Activated CD8-positive, alpha-beta memory T cell treated with anti-CD3 and anti-CD28 coated beads, Interleukin-2, amount 50 U/mL, for 4 hours (primary cell): ENCODE measurements around the gene CCDC148.
"Not testable (repeated sequence)": the region's sequence is repeated elsewhere in the genome, so short reads cannot be mapped to it uniquely, and the experiment has no call there.

Experiments used
- DNase-seq: peaks from one replicate; pipeline ENCODE4 v3.0.0-alpha.2; 2020

The CCDC148 gene

GRCh38 chr2:158346032-158346431 lies 110.5 kb downstream of the CCDC148 start:
- no peak for DNase-seq

GRCh38 chr2:158339513-158339912 lies 117.0 kb downstream of the CCDC148 start:
- DNase-seq: no peak

- DNase-seq: no peak
Measured at GRCh38 chr2:158337018-158337417, 119.5 kb downstream of the CCDC148 start.

GRCh38 chr2:158331799-158332198 lies 124.8 kb downstream of the CCDC148 start:
- DNase-seq: not testable (repeated sequence)

- no peak for DNase-seq
Measured at GRCh38 chr2:158325782-158326340, 130.7 kb downstream of the CCDC148 start.

- no peak for DNase-seq
Measured at GRCh38 chr2:158325031-158325781, 131.3 kb downstream of the CCDC148 start.

- DNase-seq: no peak
Measured at GRCh38 chr2:158323381-158323780, 133.2 kb downstream of the CCDC148 start.

GRCh38 chr2:158321264-158321663 lies 135.3 kb downstream of the CCDC148 start:
- no peak for DNase-seq

DNA sequence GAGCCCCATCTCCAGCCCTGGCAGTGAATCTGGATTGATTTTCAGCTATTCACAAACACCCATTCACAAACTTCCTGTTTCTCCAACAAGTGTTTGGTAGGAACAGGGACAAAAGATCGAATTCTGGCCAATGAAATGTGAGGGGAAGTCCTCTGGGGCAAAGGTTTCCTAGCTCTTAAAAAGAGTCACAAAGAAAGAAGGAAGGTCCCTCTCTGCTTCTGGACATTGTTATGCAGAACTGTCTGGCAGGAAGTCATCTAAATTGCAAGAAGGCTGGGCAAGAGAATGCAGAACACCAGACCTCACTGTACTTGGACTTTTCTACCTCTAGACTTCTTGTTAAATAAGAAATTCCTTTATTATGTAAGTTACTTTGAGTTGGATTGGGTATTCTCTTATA lies 137.3 kb downstream of the CCDC148 start:
- DNase-seq: no peak

DNA sequence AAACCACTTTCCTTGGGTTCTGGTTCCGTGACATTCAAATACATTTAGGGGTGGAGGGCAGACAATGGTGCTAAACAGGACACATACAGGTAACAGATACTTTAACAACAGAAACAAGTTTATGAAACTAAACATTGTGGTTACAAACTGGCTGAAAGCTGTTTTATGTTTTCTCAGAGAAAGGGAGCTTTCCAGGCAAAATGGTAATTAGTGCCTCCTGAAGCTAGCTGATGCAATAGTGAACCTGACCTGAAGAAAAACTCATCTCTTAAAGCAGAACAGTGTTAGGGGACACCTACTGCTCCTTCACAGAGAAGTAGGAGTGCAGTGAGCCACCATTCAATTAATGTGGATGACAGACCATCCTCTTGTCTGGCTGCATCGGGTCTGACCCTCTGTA lies 138.9 kb downstream of the CCDC148 start:
- DNase-seq: no peak

DNA sequence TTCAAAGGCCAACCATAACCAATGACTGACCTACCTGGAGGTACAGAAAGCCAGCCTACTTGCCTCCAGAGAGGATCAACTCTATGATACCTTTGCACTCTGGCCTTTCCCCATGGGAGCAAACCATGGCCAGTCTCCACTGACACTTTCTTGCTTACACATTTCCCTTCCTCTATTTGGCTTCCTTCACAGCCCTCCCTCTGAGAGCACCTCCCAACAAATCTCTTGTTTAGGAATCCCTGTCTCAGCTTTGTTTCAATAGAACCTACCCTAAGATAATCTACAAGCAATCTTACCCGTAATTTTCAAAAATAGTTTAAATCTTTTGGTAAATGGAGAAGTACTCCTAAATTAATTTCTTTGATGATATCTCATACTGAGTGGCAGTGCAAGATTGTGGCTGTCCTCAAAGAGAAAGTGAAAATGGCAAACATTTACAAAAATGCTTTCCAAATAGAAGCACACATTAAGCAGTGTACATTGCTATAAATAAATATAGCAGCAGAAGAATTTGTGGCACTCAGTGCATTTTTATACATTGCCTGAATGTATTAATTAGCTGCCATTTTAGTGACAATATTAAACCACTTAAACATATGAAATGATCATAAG lies 140.6 kb downstream of the CCDC148 start:
- no peak for DNase-seq

- DNase-seq: no peak
Measured at GRCh38 chr2:158315000-158315399, 141.6 kb downstream of the CCDC148 start.

DNA sequence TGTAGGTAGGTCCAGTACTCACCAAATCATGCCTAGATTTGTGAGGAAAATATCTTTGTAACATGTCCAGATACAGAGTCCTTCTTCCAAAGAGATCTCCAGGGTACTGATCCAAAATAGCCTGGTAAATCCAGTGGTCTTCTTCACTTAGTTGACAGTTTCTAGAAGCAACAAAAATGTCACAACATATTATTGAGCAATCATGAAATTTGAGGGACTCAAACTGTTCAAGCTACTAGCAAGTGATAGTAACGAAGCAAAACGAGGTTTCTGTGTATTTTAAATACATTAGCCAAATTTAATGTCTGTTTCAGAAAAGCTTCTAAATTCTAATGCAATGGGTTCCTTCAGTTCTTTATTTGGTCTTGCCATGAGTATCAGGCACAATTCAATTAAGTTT lies 142.8 kb downstream of the CCDC148 start:
- no peak for DNase-seq

DNA sequence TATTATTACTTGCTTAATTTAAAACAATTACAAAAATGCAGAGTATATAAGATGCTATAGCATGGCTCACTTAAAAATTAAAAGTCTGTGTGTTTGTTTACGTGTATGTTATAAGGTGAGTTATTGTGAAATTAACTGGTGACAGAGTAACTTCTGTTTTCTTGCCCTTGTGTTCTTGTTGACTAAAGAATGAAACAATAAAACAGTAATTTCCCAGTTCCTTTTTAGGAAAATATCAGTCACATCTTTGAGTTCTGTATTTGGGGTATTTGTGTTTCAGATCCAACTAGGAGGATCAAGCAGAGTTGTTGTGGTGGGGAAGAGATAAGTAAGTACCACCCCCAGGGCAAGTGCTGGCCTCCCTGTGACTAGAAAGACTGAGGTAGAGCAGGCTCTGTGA lies 143.6 kb downstream of the CCDC148 start:
- DNase-seq: no peak

- DNase-seq: not testable (repeated sequence)
Measured at GRCh38 chr2:158310407-158310806, 146.1 kb downstream of the CCDC148 start.

DNA sequence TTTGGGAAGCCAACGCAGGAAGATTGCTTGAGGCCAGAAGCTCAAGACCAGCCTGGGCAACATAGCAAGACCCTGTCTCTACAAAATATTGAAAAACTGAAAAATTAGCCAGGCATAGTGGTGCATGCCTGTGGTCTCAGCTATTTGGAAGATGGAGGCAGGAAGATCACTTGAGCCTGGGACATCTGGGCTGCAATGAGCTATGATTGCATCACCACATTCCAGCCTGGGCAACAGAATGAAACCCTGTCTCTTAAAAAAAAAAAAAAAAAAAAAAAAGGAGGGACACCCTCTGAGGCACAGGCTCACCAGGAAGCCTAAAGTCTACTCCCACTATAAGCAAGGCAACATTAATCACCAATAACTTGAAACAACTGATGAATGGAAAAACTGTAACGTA lies 151.1 kb downstream of the CCDC148 start:
- no peak for DNase-seq

GRCh38 chr2:158300394-158300793 lies 156.2 kb downstream of the CCDC148 start:
- DNase-seq: no peak

DNA sequence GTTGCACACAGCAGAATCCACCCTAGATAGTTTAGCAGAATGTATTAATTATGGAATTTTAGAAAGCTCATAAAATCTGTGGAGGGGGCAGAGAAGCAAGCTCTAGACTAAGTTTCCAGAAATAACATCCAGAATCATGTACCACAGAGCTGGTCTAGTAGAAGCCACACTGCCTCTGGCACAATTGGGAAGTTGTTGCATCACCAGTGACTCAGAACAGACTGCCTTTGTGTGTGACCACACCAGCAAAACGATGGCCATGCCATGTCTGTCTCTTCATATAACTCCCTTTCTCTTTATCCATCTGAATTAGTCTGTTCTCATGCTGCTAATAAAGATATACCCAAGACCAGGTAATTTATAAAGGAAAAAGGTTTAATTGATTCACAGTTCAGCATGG lies 158.9 kb downstream of the CCDC148 start:
- no peak for DNase-seq

DNA sequence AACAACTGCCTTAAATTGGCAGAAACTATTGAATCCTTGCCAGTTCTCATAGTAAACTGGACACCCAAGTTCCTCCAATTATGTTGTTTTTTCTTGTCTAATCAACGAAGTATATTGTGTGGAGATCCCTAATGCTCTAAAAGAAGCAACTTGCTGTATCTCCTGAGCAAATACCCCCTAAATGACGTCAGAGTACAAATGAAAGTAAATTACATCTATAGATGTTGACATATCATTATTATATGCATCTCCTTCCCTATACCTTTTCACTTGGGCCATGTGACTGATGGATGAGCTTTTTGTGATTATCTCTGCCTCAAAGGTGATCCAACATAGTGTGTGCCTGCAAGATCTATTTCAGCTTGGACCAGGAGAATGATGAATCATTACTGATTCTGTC lies 159.4 kb downstream of the CCDC148 start:
- DNase-seq: no peak

- DNase-seq: no peak
Measured at GRCh38 chr2:158293722-158294121, 162.8 kb downstream of the CCDC148 start.

GRCh38 chr2:158291544-158292180 lies 164.9 kb downstream of the CCDC148 start:
- no peak for DNase-seq

- no peak for DNase-seq
Measured at GRCh38 chr2:158290225-158290624, 166.3 kb downstream of the CCDC148 start.

- DNase-seq: no peak
Measured at GRCh38 chr2:158276619-158277471, 179.7 kb downstream of the CCDC148 start.
